Ramos (cell line): Measurements from ENCODE around the gene NRXN3.

Experiments
- in situ Hi-C: fragments of 300-500 bp; cut with MboI; formaldehyde crosslinking; loops from one replicate; pipeline ENCODE4 v1.14.3; 2022; ENCODE audit warnings: low sequenced_read_pairs; ENCODE audit not compliant: unreplicated experiment

Gene NRXN3

DNA sequence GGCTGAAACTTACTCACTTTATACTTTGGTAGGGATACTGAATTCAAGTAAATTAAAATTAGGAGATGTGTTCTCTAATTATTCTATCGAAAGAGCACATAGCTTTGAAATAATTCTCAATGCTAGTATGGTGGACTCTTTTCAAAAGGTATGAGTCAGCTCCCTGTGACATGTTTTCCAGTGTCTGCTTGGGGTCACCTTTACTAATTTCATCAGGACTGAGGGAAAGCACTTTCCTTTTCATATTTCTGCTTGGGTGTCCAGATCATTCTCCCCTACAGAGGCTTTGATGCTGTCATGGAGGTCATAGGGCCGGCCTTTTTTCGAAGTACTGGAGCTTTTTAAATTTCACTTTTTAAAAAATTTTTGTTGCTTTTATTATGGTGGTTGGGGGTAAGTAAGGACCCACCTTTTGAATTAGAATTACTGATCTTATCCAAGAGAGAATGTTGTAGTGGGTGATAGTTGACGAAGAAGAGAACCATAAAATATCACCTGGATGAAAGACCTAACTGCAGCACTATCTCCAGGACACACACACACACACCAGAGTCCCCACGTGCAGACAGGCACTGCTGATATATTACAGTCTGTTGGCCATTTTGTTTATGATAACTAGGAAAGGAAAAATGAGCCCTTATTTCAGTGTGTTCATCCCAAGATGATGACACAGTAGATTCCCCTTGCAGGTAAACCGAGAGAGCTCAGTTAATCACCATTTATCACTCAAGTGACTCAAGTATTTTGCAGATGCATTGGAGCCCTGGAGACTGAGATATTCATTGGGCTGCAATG is 1482.5 kb downstream of the NRXN3 start:
- in situ Hi-C loops = no loop called here

DNA sequence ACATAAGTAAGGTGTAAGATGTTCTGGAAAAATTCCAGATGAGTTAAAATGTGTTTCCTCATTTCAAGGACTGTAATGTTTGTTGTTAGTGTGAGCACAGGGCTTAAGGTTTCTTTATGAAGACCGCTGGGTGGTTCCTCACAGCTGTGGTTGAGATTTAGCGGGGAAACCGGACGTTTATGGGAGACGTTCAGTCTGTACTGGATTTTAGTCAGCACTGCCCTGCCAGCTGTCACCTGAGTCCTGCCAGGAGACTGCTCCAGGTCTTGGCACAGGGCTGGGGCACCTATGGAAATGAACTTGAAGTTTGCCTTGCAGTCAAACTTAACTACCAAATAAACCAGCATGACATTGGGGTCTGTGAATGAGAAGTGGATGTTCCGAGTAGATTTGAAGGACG is 1485.9 kb downstream of the NRXN3 start:
- in situ Hi-C loops = no loop called here

DNA sequence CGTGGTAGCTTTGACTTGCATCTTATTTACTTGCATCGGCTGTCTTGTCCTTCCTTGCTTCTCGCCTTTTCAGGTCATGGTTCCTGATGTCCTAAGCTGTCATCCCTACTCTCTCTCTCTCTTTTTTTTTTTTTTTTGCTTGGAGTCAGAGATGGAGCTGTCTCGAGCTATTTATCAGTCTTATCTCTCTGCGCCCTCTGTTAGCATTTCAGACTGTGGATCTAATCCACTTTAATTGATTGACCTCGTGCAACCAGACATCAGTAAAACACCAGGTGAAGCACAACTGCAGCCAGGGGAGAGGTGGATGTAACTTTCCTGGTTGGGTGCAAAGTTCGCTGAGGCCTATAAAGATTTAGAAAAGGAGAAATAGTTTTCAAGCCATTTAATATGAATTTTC is 1486.3 kb downstream of the NRXN3 start:
- in situ Hi-C loops = no loop called here

DNA sequence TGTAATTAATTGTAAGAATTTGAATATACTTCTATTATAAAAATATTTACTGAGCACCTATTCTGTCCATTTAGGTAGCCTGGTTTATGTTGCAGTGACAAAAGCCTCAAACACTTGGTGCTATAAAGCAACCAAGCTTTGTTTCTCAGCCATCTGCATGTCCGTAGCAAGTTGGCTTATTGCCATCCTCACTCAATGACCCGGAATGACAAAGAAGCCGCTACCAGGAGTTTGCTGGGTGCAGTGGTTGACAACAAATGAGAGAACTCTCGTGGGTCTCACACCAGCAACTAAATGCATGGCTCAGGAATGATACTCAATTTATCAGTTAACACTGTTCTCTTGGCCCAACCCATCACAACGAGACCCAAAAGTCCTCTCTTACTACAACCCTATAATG is 1488.0 kb downstream of the NRXN3 start:
- in situ Hi-C loops = no loop called here

DNA sequence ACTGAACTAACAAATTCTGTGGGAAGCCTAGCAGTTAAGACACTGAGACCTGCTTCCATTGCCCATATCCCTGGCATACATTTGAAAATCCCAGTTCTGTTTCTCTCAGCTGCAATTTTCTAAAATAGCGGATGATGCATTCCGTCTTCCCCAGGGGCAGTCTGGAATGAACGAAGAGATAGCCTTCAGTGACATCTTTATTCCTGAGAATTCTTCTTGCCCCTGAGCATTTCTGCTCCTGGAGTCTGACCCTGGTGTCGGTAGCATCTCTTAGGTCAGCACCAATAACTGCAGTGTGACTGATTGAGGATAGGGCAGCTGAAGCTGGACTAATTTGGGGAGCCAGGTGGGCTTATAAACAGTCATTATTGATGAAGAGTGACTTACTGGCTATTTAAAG is 1488.6 kb downstream of the NRXN3 start:
- in situ Hi-C loops = no loop called here

DNA sequence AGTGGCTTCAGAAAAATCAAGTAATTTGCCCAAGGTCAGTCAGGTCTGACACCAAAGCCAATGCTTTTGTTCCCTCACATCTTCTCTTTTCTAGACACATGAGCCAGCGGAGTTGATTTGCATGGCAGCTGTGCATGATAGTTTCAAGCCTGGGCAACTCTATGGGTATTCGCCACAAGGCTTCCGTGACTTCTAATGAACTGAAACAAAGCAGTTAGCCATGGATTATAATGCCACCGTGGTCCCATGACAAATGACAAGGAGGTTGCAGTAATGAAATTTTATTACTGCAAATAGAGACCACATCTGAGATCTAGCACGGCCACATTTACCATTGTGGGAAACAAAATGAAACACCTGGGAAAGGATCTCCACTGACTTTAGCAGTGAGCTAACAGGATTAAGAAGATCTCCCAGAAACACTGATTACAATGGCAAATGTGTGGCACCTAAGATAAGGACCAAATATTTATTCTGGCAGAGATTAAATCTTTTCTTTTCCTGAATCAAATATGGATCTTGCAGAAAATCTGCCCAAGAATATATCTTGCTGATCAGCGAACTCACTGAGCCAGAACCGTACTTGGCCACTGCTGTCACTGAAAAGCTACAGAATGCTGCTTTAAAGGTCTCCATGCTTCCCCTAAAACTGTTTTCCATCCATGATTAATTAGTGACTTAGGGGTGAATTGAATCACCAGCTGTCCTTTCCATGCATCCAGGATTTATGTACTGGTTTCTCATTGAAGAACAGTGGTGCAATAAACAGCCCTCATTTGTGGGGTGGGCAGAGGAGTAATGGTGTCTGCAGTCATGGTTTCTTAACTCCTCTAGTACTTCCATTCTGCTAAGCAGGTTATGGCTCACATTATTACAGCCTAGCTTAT is 1490.1 kb downstream of the NRXN3 start:
- in situ Hi-C loops = no loop called here

DNA sequence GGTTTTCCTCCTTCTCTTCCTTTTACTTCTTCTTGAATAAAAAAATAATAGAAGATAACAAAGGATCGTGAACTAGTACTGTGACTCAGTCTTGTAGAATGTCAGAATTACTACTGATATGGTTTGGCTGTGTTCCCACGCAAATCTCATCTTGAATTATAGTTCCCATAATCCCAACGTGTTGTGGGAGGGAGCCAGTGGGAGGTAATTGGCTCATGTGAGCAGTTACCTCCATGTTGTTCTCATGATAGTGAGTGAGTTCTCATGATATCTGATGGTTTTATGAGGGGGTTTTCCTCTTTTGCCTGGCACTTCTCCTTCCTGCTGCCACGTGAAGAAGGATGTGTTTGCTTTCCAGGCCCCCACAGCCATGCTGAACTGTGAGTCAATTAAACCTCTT is 1491.6 kb downstream of the NRXN3 start:
- in situ Hi-C loops = no loop called here

DNA sequence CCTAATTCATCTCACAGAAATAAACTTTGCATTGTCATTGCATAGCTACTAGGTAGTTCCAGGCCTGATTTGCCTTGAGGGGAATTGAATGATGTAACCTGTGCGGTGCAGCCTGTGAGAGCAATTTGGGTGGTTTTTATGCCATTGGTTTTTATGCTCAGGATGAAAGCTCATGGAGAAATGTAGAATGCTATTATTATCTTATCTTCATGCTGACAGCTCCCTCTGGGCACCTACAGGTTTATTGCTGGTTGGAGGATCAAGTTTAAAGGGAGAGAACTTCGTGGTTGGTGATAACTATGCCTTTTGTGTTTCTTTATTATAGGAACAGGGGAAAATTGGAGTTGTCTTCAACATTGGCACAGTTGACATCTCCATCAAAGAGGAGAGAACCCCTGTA is 1493.3 kb downstream of the NRXN3 start:
- in situ Hi-C loops = no loop called here

DNA sequence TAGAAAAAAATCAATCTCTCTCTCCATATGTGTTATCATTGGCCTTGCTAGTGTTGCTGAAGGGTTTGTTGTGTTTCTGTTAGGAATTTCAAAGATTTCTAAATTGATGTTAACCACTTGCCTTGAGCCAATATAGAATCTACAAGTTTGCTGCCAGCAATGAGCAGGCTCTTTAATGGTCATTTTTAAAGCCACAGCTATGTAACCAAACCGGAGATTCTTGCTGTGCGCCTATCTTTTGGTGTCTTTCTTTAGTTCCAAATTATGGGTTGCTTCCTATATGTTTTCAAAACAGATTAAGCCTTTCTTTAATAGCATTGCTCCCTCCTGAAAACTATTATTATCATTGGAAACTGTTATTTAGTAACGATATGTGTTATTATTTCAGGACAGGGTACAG is 1495.4 kb downstream of the NRXN3 start:
- in situ Hi-C loops = no loop called here

DNA sequence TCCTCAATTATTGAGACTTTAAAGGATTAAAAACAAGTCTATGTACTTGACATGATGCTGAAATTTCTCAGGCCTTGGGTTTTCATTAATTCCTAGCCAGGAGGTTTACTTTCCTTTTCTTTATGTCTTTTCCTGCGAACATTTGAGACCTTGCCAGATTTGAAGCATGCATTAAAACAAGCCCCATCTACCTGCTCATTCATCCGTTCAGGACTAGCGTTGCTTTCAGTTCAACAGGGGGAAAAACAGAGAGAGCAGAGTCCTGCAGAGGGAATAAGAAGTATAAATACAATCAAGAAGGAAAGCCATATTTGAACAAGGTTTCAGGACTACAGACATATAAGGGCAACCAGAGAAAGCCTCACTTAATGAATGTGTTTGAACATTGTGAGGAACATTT is 1498.8 kb downstream of the NRXN3 start:
- in situ Hi-C loops = no loop called here

DNA sequence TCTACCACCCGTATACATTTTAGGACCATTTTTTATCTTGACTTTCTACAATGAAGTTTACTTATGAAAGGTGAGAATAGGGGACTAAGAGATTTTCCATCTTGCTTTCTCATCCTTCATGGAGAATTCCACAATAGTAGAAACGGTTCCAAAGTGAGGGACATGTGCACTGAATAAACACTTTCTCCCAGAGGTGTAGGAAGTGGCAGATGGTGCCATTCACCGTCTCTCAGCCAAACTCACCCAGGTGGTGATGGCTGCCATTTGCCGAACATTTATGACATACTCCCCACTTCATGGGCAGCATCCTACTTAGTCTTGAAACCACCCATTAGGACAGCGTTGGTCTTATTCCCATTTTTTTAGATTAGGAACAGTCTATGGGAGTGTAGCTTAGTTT is 1500.6 kb downstream of the NRXN3 start:
- in situ Hi-C loops = no loop called here

DNA sequence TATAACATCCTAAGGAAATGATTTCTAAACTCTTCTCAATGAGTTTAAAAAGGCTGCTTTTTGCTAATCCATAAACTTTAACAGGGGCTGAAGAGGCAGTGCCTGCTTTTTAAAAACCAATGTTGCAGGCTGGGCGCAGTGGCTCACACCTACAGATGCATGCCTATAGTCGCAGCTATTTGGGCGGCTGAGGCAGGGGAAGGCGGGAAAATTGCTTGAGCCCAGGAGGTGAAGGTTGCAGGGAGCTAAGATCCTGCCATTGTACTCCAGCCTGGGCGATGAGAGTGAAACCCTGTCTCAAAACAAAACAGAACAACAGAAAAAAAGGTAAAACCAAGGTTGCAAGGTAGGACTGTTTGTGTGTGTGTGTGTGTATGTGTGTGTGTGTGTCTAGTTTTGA is 1509.9 kb downstream of the NRXN3 start:
- in situ Hi-C loops = no loop called here

DNA sequence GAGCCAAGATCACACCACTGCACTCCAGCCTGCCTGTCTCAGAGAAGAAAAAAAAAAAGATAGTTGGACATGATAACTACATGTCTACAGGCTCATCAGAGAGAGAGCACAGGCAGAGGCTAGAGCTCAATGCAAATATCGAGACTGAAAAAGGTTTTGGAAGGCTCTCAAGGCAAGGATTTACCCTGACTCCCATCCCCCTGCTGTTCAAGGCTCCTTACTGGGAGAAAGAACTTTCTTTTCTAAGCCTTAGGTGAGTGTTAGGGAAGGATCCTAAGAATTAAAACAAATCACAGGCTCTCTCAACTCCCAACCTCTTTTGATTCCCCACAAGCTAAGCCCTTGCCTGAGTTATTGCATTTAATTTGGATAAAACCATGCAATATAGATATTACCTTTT is 1516.0 kb downstream of the NRXN3 start:
- in situ Hi-C loops = no loop called here

DNA sequence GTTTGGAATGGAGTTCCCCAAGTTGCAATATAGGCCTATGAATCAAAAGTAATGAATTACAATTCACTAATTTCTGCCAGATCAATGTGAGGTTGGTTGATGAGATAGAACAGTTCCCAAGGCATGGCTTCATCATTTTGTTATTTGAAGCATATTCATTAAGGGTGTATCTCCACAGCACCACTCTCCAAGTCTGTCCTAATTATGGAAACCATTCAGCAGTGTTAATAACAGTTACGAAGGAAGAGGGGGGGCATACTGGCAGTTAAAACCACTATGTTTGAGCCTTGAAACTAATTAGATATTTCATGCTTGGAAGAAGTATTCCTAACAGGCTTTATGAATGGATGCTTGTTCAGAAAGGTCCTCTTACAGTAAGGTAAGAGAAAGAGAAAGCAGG is 1520.8 kb downstream of the NRXN3 start:
- in situ Hi-C loops = no loop called here

DNA sequence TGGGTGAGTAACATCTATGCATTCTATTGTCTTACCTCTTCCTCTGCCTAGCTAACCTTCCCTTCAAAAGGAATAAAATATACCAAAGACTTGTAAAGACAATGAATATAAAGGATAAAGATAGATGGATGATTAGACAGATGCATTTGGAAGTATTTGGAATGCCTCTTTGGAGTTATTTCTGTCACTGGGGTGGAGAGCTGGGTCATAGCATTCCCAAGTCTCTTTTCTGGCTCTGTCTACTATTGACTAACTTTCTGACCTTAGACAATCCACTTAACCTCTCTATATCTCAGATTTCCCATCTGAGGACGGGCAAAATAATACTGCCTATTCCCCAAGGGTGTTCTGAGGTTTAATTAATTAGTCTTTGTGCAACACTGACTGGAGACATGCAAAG is 1523.8 kb downstream of the NRXN3 start:
- in situ Hi-C loops = no loop called here

DNA sequence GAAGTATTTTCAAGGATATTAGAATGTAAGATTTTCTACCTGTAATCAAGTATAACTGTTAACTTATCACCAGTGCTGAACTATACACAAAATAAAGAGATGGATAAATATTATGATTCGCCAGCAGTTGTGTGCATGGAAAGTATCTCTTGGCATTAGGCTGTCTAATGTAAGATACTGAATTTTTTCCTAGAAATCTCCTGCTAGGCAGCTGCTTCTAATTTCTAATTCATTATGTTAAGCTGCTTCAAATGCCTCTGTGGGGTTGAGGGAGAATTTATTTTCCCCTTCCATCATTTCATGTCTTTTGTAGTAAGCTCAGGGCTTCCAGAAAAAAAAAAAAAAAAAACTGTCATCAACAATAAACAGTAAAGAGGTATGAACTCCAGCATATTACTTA is 1525.1 kb downstream of the NRXN3 start:
- in situ Hi-C loops = no loop called here

DNA sequence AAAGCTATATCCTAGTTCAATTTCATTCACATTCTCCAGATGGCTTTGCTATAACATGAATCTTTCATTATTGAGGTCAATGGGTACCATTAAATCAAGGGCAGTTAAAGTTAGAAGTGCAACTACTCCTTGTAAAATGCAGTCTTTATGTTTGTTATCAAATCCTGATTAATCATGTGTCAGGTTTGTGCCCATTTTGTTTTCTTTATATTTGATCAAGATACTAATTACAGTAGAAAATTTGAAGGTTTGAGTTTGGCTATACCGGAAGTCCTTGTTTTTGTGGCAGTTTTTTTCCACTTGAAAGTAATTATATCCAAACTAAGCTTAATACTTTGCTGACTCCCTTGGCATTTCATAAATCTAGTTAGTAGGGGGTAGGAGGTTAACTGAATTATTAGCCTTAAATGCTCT is 1528.1 kb downstream of the NRXN3 start:
- in situ Hi-C loops = no loop called here

DNA sequence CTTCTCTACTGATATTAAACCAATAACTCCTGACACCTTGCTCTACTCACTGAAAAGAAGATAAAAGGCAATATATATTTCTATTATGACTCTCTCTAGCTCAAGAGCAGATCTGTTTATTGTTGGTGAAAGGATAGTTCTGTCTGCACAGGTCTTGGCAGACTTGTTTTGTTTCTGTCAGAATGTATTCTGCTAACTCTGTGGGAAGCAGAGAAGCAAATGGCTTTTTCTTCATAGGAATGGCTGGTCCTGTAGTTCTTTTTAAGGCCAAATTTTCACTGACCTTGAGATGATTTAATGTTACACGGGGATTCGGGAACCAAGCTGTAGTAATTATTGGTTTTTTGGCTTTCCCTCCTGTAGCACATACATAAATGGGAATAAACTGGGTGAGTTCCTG is 1529.0 kb downstream of the NRXN3 start:
- in situ Hi-C loops = no loop called here

DNA sequence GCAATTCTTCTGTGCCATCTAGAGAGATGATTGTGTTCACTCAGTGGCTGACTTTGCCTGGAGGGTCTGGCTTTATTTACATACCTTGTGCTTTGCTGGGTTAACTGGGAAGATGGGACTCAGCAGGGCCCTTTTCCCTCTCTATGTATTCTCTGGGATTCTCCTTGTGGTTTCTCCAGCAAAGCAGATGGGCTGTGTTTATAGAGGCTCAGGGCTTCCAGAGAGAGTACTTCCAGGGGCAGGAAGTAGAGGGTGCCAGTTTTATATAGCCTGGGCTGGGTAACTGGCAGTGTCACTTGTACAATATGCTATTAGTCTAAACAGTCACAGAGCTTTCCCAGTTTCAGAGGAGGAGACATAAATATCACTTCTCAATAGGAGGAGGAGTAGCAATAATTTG is 1531.2 kb downstream of the NRXN3 start:
- in situ Hi-C loops = no loop called here

DNA sequence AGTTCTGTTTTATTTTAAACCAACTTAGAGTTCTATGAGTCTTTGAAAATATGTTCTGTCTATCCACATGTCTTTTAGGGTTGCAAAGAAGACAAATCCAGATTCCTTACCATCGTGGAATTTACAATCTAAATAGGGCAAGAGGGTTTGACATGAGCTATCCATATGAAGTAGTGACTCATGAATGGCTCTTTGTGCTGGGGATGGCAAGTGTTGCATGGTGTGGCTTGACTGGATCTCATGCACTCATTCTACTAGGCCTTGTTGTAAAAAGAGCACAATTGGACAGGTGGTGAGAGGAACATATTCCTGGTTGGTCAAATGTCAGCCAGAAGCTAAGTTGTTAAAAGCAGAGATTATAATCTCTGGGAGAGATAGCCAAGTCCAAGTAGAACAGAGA is 1532.0 kb downstream of the NRXN3 start:
- in situ Hi-C loops = no loop called here

DNA sequence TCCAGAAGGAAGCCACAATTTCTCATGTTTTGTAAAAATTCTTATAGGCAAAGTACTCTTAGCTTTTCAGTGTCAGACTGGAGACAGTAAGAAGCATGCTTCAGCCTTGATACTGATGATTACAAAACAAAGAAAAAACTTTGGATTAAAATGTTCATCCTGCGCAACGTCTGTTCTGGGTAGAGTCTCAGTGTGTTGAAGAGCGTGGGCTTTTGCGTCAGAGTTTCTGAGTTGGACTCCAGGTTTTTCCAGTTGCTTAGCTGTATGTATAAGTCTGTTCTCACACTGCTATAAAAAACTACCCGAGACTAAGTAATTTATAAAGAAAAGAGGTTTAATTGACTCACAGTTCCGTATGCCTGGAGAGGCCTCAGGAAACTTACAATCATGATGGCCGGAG is 1533.0 kb downstream of the NRXN3 start:
- in situ Hi-C loops = no loop called here
